Stimulated activated CD4-positive, alpha-beta T cell treated with anti-CD3 and anti-CD28 coated beads, Interleukin-15, amount 100 ng/mL, for 48 hours (primary cell): Measurements from ENCODE around the gene VWCE.
"Not testable (repeated sequence)": the region's sequence is repeated elsewhere in the genome, so short reads cannot be mapped to it uniquely, and the experiment has no call there.

Source experiments
- DNase-seq, 2 donors: peaks; one replicate each; pipeline ENCODE4 v3.0.0-alpha.2; 2020; ENCODE audit warnings: low read depth in 2 of 2

The VWCE gene

DNA sequence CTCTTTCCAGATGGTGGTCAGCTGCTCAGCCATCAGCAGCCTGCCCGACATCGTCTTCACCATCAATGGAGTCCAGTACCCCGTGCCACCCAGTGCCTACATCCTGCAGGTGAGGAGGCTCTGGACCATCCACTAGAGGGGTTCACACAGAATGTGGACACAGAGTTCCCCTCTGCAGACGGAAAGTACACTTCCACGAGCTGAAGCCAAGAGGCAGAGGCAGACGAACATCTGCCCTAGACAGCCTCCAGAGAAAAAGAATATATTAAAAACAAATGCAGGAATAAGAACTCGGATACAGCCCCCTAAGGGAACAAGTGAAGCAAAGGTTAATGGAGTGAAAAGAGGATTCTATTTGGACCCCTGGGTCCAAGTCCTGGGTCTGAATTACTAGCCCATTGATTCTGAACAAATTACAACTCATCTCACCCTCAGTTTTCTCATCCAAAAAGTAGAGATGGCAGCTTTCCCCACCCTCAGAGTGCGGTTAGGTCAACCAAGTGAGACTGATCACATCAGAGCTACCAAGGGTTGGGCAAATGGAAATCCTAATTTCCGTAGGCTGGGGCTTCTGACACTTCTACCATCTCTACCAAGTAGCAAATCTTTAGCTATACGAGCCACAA is 83.7 kb downstream of the VWCE start:
- not testable (repeated sequence) for DNase-seq

DNA sequence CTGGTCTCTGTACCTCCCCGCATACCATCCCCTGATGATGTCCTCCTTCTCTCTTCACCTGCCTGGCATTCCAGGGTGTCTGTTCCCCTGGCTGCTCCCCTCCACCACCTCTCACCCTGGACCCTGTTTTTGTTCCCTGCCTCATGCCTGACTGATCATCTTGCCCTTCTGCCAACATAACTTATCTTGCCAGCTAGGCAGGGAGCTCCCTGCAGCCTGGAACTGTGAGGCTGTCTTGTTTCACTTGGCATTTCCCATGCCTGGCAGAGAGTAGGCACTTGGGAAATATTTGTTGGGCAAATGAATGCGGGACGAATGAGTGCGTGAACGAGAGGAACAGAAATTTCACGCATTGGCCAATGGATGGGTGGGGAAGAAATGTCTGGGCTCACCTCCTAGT is 84.5 kb downstream of the VWCE start:
- DNase-seq, result not testable (repeated sequence)
